ENCODE data around the gene BEST4. TPM values are rescaled to one million over a fixed set of nuclear protein-coding genes. Genes with fewer than 3 reads are reported as not detected.

The BEST4 gene
- polyA plus RNA-seq, 1 donor (not counting 4 experiments of a cell fraction or from before 2014, with no cell fraction given): 0.14 TPM

DNA sequence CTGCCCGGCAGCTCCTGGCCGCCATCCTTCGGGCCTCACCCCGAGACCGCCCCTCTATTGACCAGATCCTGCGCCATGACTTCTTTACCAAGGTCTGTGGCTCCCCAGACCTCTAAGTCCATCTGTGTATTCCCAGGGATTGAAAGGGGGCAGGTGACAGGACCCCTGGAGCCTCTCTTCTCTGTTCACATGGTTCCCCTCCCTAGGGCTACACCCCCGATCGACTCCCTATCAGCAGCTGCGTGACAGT, 15.0 kb upstream of the BEST4 start:
- Histone ChIP-seq H3K9ac (ENCODE audit: control insufficient read depth, extremely low read depth, insufficient read depth, low read length) (no peak overlapping the region), H3K9me1 (ENCODE audit: control insufficient read depth, extremely low read depth, insufficient read depth, low read length) (no peaks in the 10 kb centered on the region), H3K27me3 (ENCODE audit: control insufficient read depth, extremely low read depth, insufficient read depth, low read length) (no peaks in the 10 kb centered on the region), H3K36me3 (ENCODE audit: control insufficient read depth in 2 of 2, extremely low read depth in 1 of 2, insufficient read depth in 2 of 2, low read length in 2 of 2) (peaks cover 29 to 43% of the 10 kb centered on the region in 2 experiments), H3K4me3 (ENCODE audit: control insufficient read depth in 2 of 3, extremely low read depth in 1 of 3, insufficient read depth in 2 of 3, low read depth in 1 of 3, low read length in 3 of 3) (no peak overlapping the region), H4K20me1 (ENCODE audit: control insufficient read depth, extremely low read depth, insufficient read depth, low read length) (peaks cover 6% of the 10 kb centered on the region), H3K27ac (ENCODE audit: control insufficient read depth, insufficient read depth, low read length) (no peak overlapping the region), H3K79me2 (ENCODE audit: control insufficient read depth, insufficient read depth, low read length) (peaks cover 41% of the 10 kb centered on the region), H2AFZ (ENCODE audit: control insufficient read depth, low read length) (no peak overlapping the region), H3K9me3 (ENCODE audit: control insufficient read depth, low read depth, low read length) (no peaks in the 10 kb centered on the region), H3K4me1 (ENCODE audit: control insufficient read depth, extremely low read depth, insufficient read depth, low read length) (peaks cover 47% of the 10 kb centered on the region), H3K4me2 (ENCODE audit: control insufficient read depth, extremely low read depth, insufficient read depth, low read depth, low read length) (peak overlapping the region; percentile 98)
- no peak for DNase-seq (ENCODE audit: low read depth, low spot score)
- dilution Hi-C loops (cut with MboI; ENCODE audit: extremely low pct_ligation_motif_present, low sequenced_read_pairs): no loop called here
- TF ChIP-seq EZH2 (IDR thresholded peaks at IDR 0.05; ENCODE audit: low read length): no peak
- TF ChIP-seq, protein P1, sequence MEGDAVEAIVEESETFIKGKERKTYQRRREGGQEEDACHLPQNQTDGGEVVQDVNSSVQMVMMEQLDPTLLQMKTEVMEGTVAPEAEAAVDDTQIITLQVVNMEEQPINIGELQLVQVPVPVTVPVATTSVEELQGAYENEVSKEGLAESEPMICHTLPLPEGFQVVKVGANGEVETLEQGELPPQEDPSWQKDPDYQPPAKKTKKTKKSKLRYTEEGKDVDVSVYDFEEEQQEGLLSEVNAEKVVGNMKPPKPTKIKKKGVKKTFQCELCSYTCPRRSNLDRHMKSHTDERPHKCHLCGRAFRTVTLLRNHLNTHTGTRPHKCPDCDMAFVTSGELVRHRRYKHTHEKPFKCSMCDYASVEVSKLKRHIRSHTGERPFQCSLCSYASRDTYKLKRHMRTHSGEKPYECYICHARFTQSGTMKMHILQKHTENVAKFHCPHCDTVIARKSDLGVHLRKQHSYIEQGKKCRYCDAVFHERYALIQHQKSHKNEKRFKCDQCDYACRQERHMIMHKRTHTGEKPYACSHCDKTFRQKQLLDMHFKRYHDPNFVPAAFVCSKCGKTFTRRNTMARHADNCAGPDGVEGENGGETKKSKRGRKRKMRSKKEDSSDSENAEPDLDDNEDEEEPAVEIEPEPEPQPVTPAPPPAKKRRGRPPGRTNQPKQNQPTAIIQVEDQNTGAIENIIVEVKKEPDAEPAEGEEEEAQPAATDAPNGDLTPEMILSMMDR (optimal IDR thresholded peaks at IDR 0.05 in 1 of 3, IDR thresholded peaks at IDR 0.05 in 1 of 3, conservative IDR thresholded peaks at IDR 0.05 in 1 of 3; ENCODE audit: extremely low read depth in 1 of 3, insufficient read depth in 2 of 3, low read length in 3 of 3): no peak
- FAIRE-seq: no peak

DNA sequence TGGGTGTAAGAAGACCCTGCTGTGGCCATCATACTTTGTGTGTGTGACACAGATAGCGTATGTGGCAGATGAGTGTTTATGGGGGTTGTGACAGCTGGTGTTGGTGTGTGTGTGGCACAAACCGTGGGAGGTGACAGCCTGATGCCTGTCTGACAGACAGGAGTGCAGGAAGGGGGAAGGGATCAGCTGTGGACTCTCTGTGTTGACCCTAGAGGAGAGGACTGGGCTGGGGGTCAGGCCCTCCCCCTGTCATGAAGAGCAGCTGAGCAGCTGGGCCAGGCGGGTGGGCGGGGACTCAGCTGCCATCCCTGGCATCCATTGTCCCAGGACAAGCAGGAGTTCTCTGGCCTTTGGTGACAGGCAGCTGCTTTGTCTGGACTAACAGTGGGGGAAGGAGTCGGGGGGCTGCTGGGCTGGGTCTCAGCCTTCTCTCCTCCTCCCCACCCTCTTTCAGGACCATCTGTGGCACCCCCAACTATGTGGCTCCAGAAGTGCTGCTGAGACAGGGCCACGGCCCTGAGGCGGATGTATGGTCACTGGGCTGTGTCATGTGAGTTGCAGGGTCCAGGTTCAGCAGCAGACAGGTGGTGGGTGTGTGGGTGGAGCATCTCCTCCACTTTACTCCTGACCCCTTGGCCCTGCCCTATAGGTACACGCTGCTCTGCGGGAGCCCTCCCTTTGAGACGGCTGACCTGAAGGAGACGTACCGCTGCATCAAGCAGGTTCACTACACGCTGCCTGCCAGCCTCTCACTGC, 14.5 kb upstream of the BEST4 start:
- H3K9me1 ChIP-seq (ENCODE audit: control insufficient read depth, extremely low read depth, insufficient read depth, low read length): no peaks in the 10 kb centered on the region
- dilution Hi-C loops (cut with MboI; ENCODE audit: extremely low pct_ligation_motif_present, low sequenced_read_pairs): no loop called here
- no peak overlapping the region for H2AFZ ChIP-seq (ENCODE audit: control insufficient read depth, low read length)
- H3K36me3 ChIP-seq (ENCODE audit: control insufficient read depth in 2 of 2, extremely low read depth in 1 of 2, insufficient read depth in 2 of 2, low read length in 2 of 2): peaks cover 29 to 40% of the 10 kb centered on the region in 2 experiments
- peak overlapping the region; percentile 88 for H3K9ac ChIP-seq (ENCODE audit: control insufficient read depth, extremely low read depth, insufficient read depth, low read length)
- H3K4me1 ChIP-seq (ENCODE audit: control insufficient read depth, extremely low read depth, insufficient read depth, low read length): peaks cover 42% of the 10 kb centered on the region
- DNase-seq (ENCODE audit: low read depth, low spot score) (no peak), FAIRE-seq (no peak)
- H3K27me3 ChIP-seq (ENCODE audit: control insufficient read depth, extremely low read depth, insufficient read depth, low read length): no peaks in the 10 kb centered on the region
- peaks cover 41% of the 10 kb centered on the region for H3K79me2 ChIP-seq (ENCODE audit: control insufficient read depth, insufficient read depth, low read length)
- H3K9me3 ChIP-seq (ENCODE audit: control insufficient read depth, low read depth, low read length): no peaks in the 10 kb centered on the region
- peak overlapping the region; percentile 85 for H3K27ac ChIP-seq (ENCODE audit: control insufficient read depth, insufficient read depth, low read length)
- H3K4me3 ChIP-seq (ENCODE audit: control insufficient read depth in 2 of 3, extremely low read depth in 1 of 3, insufficient read depth in 2 of 3, low read depth in 1 of 3, low read length in 3 of 3): peak overlapping the region; percentile 89 to 99 (median 92)
- no peak for TF ChIP-seq EZH2 (IDR thresholded peaks at IDR 0.05; ENCODE audit: low read length)
- TF ChIP-seq, protein P1 (optimal IDR thresholded peaks at IDR 0.05 in 1 of 3, IDR thresholded peaks at IDR 0.05 in 1 of 3, conservative IDR thresholded peaks at IDR 0.05 in 1 of 3; ENCODE audit: extremely low read depth in 1 of 3, insufficient read depth in 2 of 3, low read length in 3 of 3): no peak
- H3K4me2 ChIP-seq (ENCODE audit: control insufficient read depth, extremely low read depth, insufficient read depth, low read depth, low read length): peak overlapping the region; percentile 98
- H4K20me1 ChIP-seq (ENCODE audit: control insufficient read depth, extremely low read depth, insufficient read depth, low read length): peaks cover 6% of the 10 kb centered on the region

Data from keratinocyte (primary cell).